Measurements from ENCODE around the gene RSAD1.

DNA sequence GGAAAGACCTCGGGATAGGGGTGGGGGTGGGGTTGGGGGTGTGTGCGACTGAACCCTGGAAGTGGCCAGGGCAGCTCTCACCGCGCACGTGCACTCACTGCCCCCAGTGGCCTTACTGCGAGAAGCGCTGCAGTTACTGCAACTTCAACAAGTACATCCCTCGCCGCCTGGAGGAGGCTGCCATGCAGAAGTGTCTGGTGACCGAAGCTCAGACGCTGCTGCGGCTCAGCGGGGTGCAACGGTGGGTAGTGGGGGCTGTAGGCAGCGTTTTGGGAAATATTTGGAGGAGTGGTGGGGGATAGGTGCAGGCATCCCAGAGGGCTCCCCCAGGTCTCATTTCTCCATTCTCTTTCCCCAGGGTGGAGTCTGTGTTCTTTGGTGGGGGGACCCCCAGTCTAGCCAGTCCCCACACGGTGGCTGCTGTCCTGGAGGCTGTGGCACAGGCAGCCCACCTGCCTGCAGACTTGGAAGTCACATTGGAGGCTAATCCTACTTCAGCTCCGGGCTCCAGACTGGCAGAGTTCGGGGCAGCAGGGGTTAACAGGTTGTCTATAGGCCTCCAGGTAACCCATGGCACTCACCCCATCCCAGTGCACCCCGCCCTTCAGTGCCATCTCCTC, 972 bp downstream of the RSAD1 start:
- TF ChIP-seq, protein P1, sequence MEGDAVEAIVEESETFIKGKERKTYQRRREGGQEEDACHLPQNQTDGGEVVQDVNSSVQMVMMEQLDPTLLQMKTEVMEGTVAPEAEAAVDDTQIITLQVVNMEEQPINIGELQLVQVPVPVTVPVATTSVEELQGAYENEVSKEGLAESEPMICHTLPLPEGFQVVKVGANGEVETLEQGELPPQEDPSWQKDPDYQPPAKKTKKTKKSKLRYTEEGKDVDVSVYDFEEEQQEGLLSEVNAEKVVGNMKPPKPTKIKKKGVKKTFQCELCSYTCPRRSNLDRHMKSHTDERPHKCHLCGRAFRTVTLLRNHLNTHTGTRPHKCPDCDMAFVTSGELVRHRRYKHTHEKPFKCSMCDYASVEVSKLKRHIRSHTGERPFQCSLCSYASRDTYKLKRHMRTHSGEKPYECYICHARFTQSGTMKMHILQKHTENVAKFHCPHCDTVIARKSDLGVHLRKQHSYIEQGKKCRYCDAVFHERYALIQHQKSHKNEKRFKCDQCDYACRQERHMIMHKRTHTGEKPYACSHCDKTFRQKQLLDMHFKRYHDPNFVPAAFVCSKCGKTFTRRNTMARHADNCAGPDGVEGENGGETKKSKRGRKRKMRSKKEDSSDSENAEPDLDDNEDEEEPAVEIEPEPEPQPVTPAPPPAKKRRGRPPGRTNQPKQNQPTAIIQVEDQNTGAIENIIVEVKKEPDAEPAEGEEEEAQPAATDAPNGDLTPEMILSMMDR (IDR thresholded peaks at IDR 0.05) = peak; percentile 29 to 65 (median 49)
- TF ChIP-seq POLR2A (IDR thresholded peaks at IDR 0.05) = no peak

Data from thyroid gland (tissue), 4 donors.